ENCODE measurements around the gene SWAP70.

DNA sequence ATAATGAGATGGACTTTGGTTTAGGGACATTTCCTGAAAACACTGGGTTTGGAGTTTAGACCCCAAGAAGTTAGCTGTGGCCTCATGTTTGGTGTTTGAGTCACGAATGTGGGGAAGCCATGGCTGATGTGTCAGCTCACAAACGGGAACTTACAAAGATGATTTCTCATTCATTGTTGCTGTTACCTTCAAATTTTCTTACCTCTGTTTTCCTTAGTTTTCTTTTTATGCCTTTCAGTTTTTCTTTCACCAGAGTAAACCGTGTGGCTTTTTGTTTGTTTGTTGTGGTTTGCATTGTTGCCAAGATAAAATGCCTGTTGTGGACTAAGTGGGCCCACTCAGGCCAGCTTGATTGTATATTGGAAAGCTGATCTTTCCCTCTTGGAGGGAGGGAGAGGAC, 89.1 kb downstream of the SWAP70 start:
- TF ChIP-seq, protein P1, sequence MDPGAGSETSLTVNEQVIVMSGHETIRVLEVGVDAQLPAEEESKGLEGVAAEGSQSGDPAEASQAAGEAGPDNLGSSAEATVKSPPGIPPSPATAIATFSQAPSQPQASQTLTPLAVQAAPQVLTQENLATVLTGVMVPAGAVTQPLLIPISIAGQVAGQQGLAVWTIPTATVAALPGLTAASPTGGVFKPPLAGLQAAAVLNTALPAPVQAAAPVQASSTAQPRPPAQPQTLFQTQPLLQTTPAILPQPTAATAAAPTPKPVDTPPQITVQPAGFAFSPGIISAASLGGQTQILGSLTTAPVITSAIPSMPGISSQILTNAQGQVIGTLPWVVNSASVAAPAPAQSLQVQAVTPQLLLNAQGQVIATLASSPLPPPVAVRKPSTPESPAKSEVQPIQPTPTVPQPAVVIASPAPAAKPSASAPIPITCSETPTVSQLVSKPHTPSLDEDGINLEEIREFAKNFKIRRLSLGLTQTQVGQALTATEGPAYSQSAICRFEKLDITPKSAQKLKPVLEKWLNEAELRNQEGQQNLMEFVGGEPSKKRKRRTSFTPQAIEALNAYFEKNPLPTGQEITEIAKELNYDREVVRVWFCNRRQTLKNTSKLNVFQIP (CRISPR knock-in tag; IDR thresholded peaks at IDR 0.05; ENCODE audit: borderline replicate concordance, low read depth) = no peak
- TF ChIP-seq ARNTL (CRISPR knock-in tag; IDR thresholded peaks at IDR 0.05; ENCODE audit: borderline replicate concordance, low read depth) = no peak
- TF ChIP-seq BACH2 (CRISPR knock-in tag; IDR thresholded peaks at IDR 0.05; ENCODE audit: borderline replicate concordance) = no peak
- TF ChIP-seq TOX (CRISPR knock-in tag; IDR thresholded peaks at IDR 0.05; ENCODE audit: borderline replicate concordance) = no peak
- TF ChIP-seq RARB (CRISPR knock-in tag; IDR thresholded peaks at IDR 0.05) = no peak
- no peak for TF ChIP-seq TCF4 (CRISPR knock-in tag; IDR thresholded peaks at IDR 0.05; ENCODE audit: borderline replicate concordance)
